Head of caudate nucleus (tissue), 42 donors: ENCODE measurements around the gene NRK.
"Not testable (repeated sequence)": the region's sequence is repeated elsewhere in the genome, so short reads cannot be mapped to it uniquely, and the experiment has no call there.

Source experiments
- DNase-seq, 42 donors: peaks; one replicate each; pipeline versions ENCODE4 v3.0.0 to v3.0.0-alpha.2; 2020 to 2021; ENCODE audit warnings: mixed read lengths in 7 of 42
- intact Hi-C: fragments of 100-400 bp; cut with DNase I; formaldehyde crosslinking; loops from one replicate; pipeline ENCODE4 v1.15.0; 2022

Gene NRK

GRCh38 chrX:105822138-105823091 lies at the start of gene NRK:
TSS of gene NRK (plus strand) at chrX:105822539. CDS start at chrX:105822846, 307 bp downstream.
- intact Hi-C loops: no loop called here
- DNase-seq: no peak

GRCh38 chrX:105773801-105774200 lies 48.5 kb upstream of the NRK start:
- intact Hi-C loops: no loop called here
- no peak for DNase-seq

- intact Hi-C loops: no loop called here
- no peak for DNase-seq
Measured at GRCh38 chrX:105775679-105776078, 46.7 kb upstream of the NRK start.

- no peak for DNase-seq
- intact Hi-C loops: no loop called here
Measured at GRCh38 chrX:105781804-105782203, 40.5 kb upstream of the NRK start.

- not testable (repeated sequence) for DNase-seq
Measured at GRCh38 chrX:105796877-105797276, 25.5 kb upstream of the NRK start.

GRCh38 chrX:105803891-105804290 lies 18.4 kb upstream of the NRK start:
- intact Hi-C loops: no loop called here

More at GRCh38 chrX:105796877-105797276, 25.5 kb upstream of the NRK start:
- intact Hi-C loops: not testable (repeated sequence)

GRCh38 chrX:105805655-105806054 lies 16.7 kb upstream of the NRK start:
- DNase-seq, intact Hi-C loops: not testable (repeated sequence)

More at GRCh38 chrX:105803891-105804290, 18.4 kb upstream of the NRK start:
- no peak for DNase-seq

- DNase-seq: no peak
- intact Hi-C loops: no loop called here
Measured at GRCh38 chrX:105816517-105816916, 5.8 kb upstream of the NRK start.

GRCh38 chrX:105820247-105820646 lies 2.1 kb upstream of the NRK start:
- intact Hi-C loops: no loop called here
- DNase-seq: no peak

GRCh38 chrX:105821471-105822121 lies 743 bp upstream of the NRK start:
- intact Hi-C loops: no loop called here
- DNase-seq: no peak

- intact Hi-C loops: no loop called here
- no peak for DNase-seq
Measured at GRCh38 chrX:105823092-105823455, 735 bp downstream of the NRK start.

GRCh38 chrX:105829011-105829410 lies 6.7 kb downstream of the NRK start:
- intact Hi-C loops: no loop called here
- no peak for DNase-seq

- intact Hi-C loops: no loop called here
- DNase-seq: peak in 13 of 42 donors; percentile 9 to 57 (median 27)
Measured at GRCh38 chrX:105837232-105837631, 14.9 kb downstream of the NRK start.

GRCh38 chrX:105845631-105846030 lies 23.3 kb downstream of the NRK start:
- DNase-seq: no peak
- intact Hi-C loops: no loop called here

GRCh38 chrX:105850100-105850499 lies 27.8 kb downstream of the NRK start:
- DNase-seq, intact Hi-C loops: not testable (repeated sequence)

GRCh38 chrX:105865709-105866108 lies 43.4 kb downstream of the NRK start:
- intact Hi-C loops: no loop called here
- DNase-seq: no peak

GRCh38 chrX:105869701-105870100 lies 47.4 kb downstream of the NRK start:
- DNase-seq: no peak
- intact Hi-C loops: no loop called here

- DNase-seq: no peak
Measured at GRCh38 chrX:105870445-105870844, 48.1 kb downstream of the NRK start.

GRCh38 chrX:105872941-105873340 lies 50.6 kb downstream of the NRK start:
- intact Hi-C loops: no loop called here
- no peak for DNase-seq

More at GRCh38 chrX:105870445-105870844, 48.1 kb downstream of the NRK start:
- intact Hi-C loops: no loop called here

GRCh38 chrX:105874790-105875189 lies 52.5 kb downstream of the NRK start:
- intact Hi-C loops: no loop called here
- DNase-seq: no peak
